Tibial nerve (tissue), 4 donors: Measurements from ENCODE around the gene SMAP1. TPM values are rescaled to one million over a fixed set of nuclear protein-coding genes. Genes with fewer than 3 reads are reported as not detected.

ENCODE experiments used
- DNase-seq, 2 donors: peaks; one replicate each; pipeline ENCODE4 v3.0.0-alpha.2; 2019; ENCODE audit warnings: low spot score in 2 of 2
- H3K27ac ChIP-seq, 4 donors: fragments of 200-600 bp; sonication (generic) in 3 of 4; one replicate each; pipeline ENCODE4 v1.5.1; 2017 to 2019; ENCODE audit warnings: mild to moderate bottlenecking in 1 of 4
- H3K27me3 ChIP-seq, 2 donors: fragments of 200-600 bp; sonication (generic) in 1 of 2; one replicate each; pipeline versions ENCODE4 v1.5.1 to v1.6.0; 2017 to 2019
- H3K36me3 ChIP-seq, 3 donors: fragments of 200-600 bp; sonication (generic); one replicate each; pipeline ENCODE4 v1.5.1; 2018 to 2019
- H3K4me1 ChIP-seq, 4 donors: fragments of 200-600 bp; sonication (generic) in 3 of 4; one replicate each; pipeline ENCODE4 v1.5.1; 2017 to 2019
- H3K4me3 ChIP-seq, 4 donors: fragments of 200-600 bp; sonication (generic) in 3 of 4; one replicate each; pipeline ENCODE4 v1.5.1; 2017 to 2019; ENCODE audit warnings: mild to moderate bottlenecking in 1 of 4, moderate library complexity in 1 of 4
- H3K9me3 ChIP-seq, 4 donors: fragments of 200-600 bp; sonication (generic) in 3 of 4; one replicate each; pipeline ENCODE4 v1.5.1; 2017 to 2019
- EP300 ChIP-seq, 2 donors: sonication (generic); formaldehyde crosslinking; IDR thresholded peaks; one replicate each; pipeline ENCODE4 v1.6.1; 2017; ENCODE audit warnings: antibody characterized with exemption in 2 of 2, mild to moderate bottlenecking in 1 of 2
- POLR2A ChIP-seq, 2 donors: fragments of 450-650 bp; IDR thresholded peaks; one replicate each; pipeline ENCODE4 v1.6.1; 2017; ENCODE audit warnings: antibody characterized with exemption in 2 of 2, mild to moderate bottlenecking in 2 of 2, moderate library complexity in 2 of 2
- WGBS, 2 donors: methylation state at CpG; one replicate each; pipeline ENCODE4 v1.1.5; 2018; 5-methylcytosine and 5-hydroxymethylcytosine counted together
- total RNA-seq, 4 donors: library from RNA; depleted of rRNA; stranded (reverse); fragments of >200 nt; gene quantifications; one replicate each; pipeline ENCODE4 v1.1.0, GENCODE V29; 2016
- TF ChIP-seq, protein P1 (sequence below), 5 experiments: fragments of 200-600 bp in 3 of 5; fragments of 450-650 bp in 2 of 5; sonication (generic) in 3 of 5; IDR thresholded peaks; one replicate each; pipeline ENCODE4 v1.5.1; 2016 to 2019; ENCODE audit warnings: antibody characterized with exemption in 5 of 5, mild to moderate bottlenecking in 3 of 5, moderate library complexity in 2 of 5

Gene SMAP1
- total RNA-seq, 4 donors from 2014 or later, result 18.0 to 21.6 (median 20.2) TPM

DNA sequence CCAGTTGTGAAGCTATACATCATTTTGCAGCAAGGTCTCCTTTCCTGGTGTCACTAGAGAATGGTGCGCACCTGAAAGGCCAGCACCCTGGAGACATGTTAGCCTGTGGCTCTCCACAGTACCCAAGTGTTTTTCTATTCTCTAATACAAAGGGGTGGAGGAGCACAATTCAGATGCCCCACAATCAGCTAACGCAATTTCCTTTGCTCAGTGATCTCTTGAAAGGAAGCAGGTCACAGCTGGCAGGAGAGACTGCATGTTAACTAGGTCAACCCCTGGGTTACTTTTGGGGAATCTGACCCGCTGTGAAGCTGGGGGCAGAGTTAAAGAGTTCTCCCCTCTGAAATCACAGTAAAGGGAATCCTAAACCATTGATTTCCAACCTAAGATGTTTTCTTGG lies 196.7 kb downstream of the SMAP1 start:
- 69 to 72% methylated on average over 3 of the region's 3 CpGs for WGBS, 2 donors
- no peak overlapping the region for H3K27ac ChIP-seq
- H3K36me3 ChIP-seq, result peaks cover 0 to 22% (median 8%) of the 10 kb centered on the region in 3 donors
- TF ChIP-seq, protein P1, sequence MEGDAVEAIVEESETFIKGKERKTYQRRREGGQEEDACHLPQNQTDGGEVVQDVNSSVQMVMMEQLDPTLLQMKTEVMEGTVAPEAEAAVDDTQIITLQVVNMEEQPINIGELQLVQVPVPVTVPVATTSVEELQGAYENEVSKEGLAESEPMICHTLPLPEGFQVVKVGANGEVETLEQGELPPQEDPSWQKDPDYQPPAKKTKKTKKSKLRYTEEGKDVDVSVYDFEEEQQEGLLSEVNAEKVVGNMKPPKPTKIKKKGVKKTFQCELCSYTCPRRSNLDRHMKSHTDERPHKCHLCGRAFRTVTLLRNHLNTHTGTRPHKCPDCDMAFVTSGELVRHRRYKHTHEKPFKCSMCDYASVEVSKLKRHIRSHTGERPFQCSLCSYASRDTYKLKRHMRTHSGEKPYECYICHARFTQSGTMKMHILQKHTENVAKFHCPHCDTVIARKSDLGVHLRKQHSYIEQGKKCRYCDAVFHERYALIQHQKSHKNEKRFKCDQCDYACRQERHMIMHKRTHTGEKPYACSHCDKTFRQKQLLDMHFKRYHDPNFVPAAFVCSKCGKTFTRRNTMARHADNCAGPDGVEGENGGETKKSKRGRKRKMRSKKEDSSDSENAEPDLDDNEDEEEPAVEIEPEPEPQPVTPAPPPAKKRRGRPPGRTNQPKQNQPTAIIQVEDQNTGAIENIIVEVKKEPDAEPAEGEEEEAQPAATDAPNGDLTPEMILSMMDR (IDR thresholded peaks at IDR 0.05), result no peak
- TF ChIP-seq POLR2A (IDR thresholded peaks at IDR 0.05), result no peak
- TF ChIP-seq EP300 (IDR thresholded peaks at IDR 0.05), result no peak
- H3K9me3 ChIP-seq, result no peaks in the 10 kb centered on the region
- no peaks in the 10 kb centered on the region for H3K27me3 ChIP-seq
- no peak overlapping the region for H3K4me3 ChIP-seq
- no peaks in the 10 kb centered on the region for H3K4me1 ChIP-seq
- DNase-seq, result no peak

DNA sequence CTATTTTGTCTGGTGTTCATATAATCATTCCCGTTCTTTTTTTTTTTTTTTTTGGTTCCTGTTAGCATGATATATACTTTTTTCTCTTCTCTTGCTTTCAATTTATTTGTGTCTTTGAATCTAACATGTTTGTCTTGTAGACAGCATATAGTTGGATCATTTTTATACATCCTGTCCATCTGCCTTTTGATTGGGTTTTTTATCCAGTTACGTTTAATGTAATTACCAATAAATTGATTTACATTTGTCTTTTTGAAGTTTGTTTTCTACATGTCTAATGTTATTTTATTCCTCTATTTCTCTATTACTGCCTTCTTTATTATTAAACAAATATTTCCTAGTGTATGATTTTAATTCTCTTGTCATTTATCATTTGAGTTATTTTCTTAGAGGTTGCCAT lies 204.8 kb downstream of the SMAP1 start:
- 94 to 98% methylated on average over 2 of the region's 2 CpGs for WGBS, 2 donors
- H3K4me3 ChIP-seq, result no peak overlapping the region
- H3K27me3 ChIP-seq, result no peaks in the 10 kb centered on the region
- no peaks in the 10 kb centered on the region for H3K4me1 ChIP-seq
- TF ChIP-seq POLR2A (IDR thresholded peaks at IDR 0.05) (no peak), EP300 (IDR thresholded peaks at IDR 0.05) (no peak)
- TF ChIP-seq, protein P1 (IDR thresholded peaks at IDR 0.05), result no peak
- H3K36me3 ChIP-seq, result no peaks in the 10 kb centered on the region
- no peak for DNase-seq
- H3K27ac ChIP-seq, result no peak overlapping the region
- H3K9me3 ChIP-seq, result peaks cover 0 to 29% (median 5%) of the 10 kb centered on the region in 4 donors

DNA sequence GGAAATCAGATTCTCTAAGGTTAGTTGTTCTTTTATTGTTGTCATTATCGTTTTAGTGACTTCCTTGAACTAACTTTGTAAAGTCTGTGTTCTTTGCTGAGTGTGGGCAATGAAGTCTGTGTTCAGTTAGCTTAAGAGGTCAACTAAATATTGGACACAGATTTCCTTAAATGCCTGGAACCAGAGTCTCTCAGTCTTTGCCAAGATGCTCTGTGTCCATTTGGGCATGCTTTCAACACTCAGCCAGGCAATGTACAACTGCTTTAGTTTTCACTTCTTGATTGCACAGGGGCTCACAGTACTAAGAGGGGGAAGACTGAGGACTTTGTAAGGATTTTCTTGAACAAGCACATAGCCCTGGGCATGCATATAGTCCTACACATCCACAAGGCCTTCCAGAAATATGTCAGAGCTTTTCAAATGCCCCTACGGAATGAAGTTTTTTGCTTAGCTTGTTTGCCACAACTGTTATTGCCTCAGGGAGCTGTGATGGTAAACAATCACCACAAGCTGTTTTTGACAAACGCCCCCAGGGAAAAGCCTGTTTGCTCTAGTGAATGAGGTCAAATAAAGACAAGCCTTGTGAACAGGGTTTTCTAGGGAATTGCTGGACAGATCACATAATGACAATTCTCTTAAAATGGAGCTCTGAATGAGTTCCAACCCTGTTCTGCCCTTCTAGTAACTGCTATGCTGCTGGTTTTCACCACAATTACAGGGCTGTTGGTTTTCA lies 206.7 kb downstream of the SMAP1 start:
- no peak for TF ChIP-seq POLR2A (IDR thresholded peaks at IDR 0.05)
- TF ChIP-seq, protein P1 (IDR thresholded peaks at IDR 0.05), result no peak
- 31 to 36% methylated on average over 3 of the region's 3 CpGs for WGBS, 2 donors

DNA sequence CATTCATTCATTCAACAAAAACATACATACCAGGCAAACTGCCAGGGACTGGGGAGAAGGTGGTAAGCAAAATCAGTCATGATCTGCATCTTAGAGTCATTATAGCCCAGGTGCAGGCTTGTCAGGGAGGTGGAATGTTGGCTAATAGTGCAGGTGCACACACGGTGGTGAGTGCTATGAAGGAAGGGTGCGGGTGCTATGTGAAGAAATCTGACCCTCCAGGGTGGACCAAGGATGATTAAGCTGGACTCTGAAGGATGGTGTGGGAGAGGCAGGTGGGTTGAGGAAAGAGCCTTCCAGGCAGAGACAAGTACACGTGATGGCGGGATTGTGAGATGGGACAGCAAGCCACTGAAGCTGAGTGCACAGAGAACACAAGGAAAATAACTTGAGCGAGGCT lies 211.8 kb downstream of the SMAP1 start:
- Histone ChIP-seq H3K36me3 (no peaks in the 10 kb centered on the region), H3K4me3 (no peak overlapping the region), H3K27ac (no peak overlapping the region), H3K9me3 (peaks cover 0 to 2% (median 0%) of the 10 kb centered on the region in 4 donors), H3K27me3 (no peaks in the 10 kb centered on the region), H3K4me1 (no peaks in the 10 kb centered on the region)
- WGBS, 2 donors, result 70 to 85% methylated on average over 5 of the region's 5 CpGs
- TF ChIP-seq POLR2A (IDR thresholded peaks at IDR 0.05), result no peak
- TF ChIP-seq, protein P1 (IDR thresholded peaks at IDR 0.05), result no peak
- TF ChIP-seq EP300 (IDR thresholded peaks at IDR 0.05), result no peak
- no peak for DNase-seq

More for the DNA sequence above, 206.7 kb downstream of the SMAP1 start:
- Histone ChIP-seq H3K4me3 (no peak overlapping the region), H3K27me3 (no peaks in the 10 kb centered on the region), H3K9me3 (peaks cover 0 to 29% (median 5%) of the 10 kb centered on the region in 4 donors), H3K36me3 (no peaks in the 10 kb centered on the region), H3K4me1 (no peaks in the 10 kb centered on the region), H3K27ac (no peak overlapping the region)
- no peak for DNase-seq

DNA sequence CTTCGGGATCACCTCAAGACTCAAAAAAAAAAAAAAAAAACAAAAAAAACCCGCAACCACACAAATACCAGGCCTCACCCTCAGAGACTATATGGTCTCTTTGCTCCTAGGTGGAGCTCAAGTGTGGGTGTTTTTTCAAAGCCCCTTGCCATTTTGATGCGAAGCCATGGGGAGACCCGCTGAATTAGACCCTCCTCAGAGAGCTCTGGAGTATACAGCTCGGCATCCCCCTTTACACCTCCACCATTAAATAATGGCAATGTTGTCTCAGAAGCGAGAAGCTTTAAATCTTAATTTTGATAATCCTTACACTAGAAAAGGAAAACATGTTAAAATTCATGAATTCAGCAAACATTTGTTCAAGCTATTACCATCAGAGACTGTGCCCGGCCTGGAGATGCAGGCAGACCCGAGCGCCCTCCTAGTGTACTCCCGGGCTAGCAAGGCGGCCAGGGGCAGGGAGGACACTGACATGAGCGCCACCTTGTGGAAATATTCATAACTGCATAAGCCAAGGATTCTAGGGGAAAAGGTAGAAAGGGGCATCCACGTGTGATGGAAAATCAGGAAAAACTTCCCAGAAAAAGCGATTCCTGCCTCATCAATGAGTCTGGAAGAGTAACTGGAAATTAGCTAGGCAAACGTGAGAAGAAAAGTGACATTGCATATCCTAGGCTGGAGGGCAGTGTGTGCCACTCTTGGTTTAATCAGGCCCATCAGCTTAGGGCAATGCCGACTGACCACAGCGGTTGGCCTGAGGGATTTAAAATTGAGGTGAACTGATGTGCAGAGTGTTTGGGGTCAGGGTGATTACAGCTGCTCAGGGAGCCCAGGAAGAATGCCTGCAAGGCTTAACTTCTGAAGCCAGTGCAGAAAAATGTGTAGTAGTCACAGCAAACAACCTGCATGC lies 216.6 kb downstream of the SMAP1 start:
- H3K4me1 ChIP-seq, result no peaks in the 10 kb centered on the region
- no peaks in the 10 kb centered on the region for H3K9me3 ChIP-seq
- no peaks in the 10 kb centered on the region for H3K27me3 ChIP-seq
- 40 to 41% methylated on average over 17 of the region's 17 CpGs for WGBS, 2 donors
- TF ChIP-seq, protein P1 (IDR thresholded peaks at IDR 0.05), result peak; percentile 74 to 96 (median 84)
- TF ChIP-seq EP300 (IDR thresholded peaks at IDR 0.05), result no peak
- no peak overlapping the region for H3K4me3 ChIP-seq
- peak in 1 of 2 donors; percentile 74 for DNase-seq
- H3K27ac ChIP-seq, result no peak overlapping the region
- H3K36me3 ChIP-seq, result no peaks in the 10 kb centered on the region
